K562 (cell line): ENCODE data around the gene WWOX. TPM values are rescaled to one million over a fixed set of nuclear protein-coding genes. Genes with fewer than 3 reads are reported as not detected.

Experiments
- ATAC-seq: fragments of 200-7000 bp; cut with Tn5 transposase; 3 replicates; pipeline ENCODE4 v1.9.1; 2020; ENCODE audit warnings: moderate library complexity
- BruUV-seq: library from RNA; stranded (reverse); fragments of 400-500 nt; replicated peaks from 2 replicates; lab custom pipeline; 2021; lab: Mats Ljungman, UMichigan
- CTCF ChIA-PET: fragments of 300-600 bp; formaldehyde crosslinking; extraction: SDS; loops from one replicate; lab custom pipeline; 2021; ENCODE audit warnings: low intra/inter-chr PET ratio; lab: Yijun Ruan, JAX
- POLR2A ChIA-PET: fragments of 300-600, 350-650 bp; sonication (Branson Sonifier 250); formaldehyde crosslinking; extraction: SDS; loops from one replicate; lab custom pipeline; 2021; ENCODE audit warnings: antibody characterized with exemption, inconsistent platforms; lab: Yijun Ruan, JAX
- DNase-seq, 4 experiments: peaks; one replicate each; pipeline versions ENCODE4 v3.0.0 to v3.0.0-alpha.2; 2011 to 2018; ENCODE audit warnings: low spot score in 3 of 4, mixed read lengths in 3 of 4; ENCODE audit errors: extremely low read depth in 1 of 4
- FAIRE-seq: peaks from 2 replicates; lab custom pipeline; 2011; peaks lifted over from hg19 to GRCh38; lab: Jason Lieb, UNC
- H2AFZ ChIP-seq: 2 replicates; pipeline ENCODE4 v1.6.0; 2011; ENCODE audit warnings: low read depth, low read length, control low read depth, inconsistent platforms
- H3K27ac ChIP-seq: fragments of 200-600 bp; 3 replicates; pipeline ENCODE4 v1.8.0; 2011; ENCODE audit warnings: low read depth, mild to moderate bottlenecking, control low read depth, inconsistent platforms, low read length, moderate library complexity, mixed read lengths; ENCODE audit errors: extremely low read depth
- H3K27me3 ChIP-seq, 2 experiments: fragments of 300-600 bp in 1 of 2; 2 replicates in 1 of 2; 3 replicates in 1 of 2; pipeline versions ENCODE4 v1.6.0 to v1.8.0; 2011; ENCODE audit warnings: inconsistent platforms in 2 of 2, low read length in 2 of 2, mild to moderate bottlenecking in 1 of 2, mixed read lengths in 1 of 2, moderate library complexity in 1 of 2; ENCODE audit not compliant: control insufficient read depth in 2 of 2, insufficient read depth in 2 of 2
- H3K36me3 ChIP-seq: fragments of 300-600 bp; 3 replicates; pipeline ENCODE4 v1.8.0; 2011; ENCODE audit warnings: mild to moderate bottlenecking, low read length, inconsistent platforms; ENCODE audit not compliant: control insufficient read depth, insufficient read depth
- H3K4me1 ChIP-seq, 2 experiments: fragments of 200-600 bp in 1 of 2; replicated peaks in 1 of 2; 2 replicates in 1 of 2; 3 replicates in 1 of 2; pipeline versions ENCODE4 v1.5.1 to v1.8.0; 2011; ENCODE audit warnings: inconsistent platforms in 2 of 2, low read length in 2 of 2, mild to moderate bottlenecking in 1 of 2, mixed read lengths in 1 of 2, moderate library complexity in 1 of 2; ENCODE audit not compliant: control insufficient read depth in 2 of 2, insufficient read depth in 2 of 2
- H3K4me2 ChIP-seq: 2 replicates; pipeline ENCODE4 v1.6.1; 2011; ENCODE audit warnings: low read length, control low read depth, inconsistent platforms, mixed read lengths; ENCODE audit not compliant: insufficient read depth
- H3K4me3 ChIP-seq: fragments of 200-600 bp; sonication (generic), shearing (Covaris generic); 2 replicates; pipeline ENCODE4 v1.5.1; 2016; ENCODE audit warnings: control low read depth, inconsistent platforms
- H3K79me2 ChIP-seq: fragments of 200-600 bp; 3 replicates; pipeline ENCODE4 v1.8.0; 2011; ENCODE audit warnings: low read length, inconsistent platforms; ENCODE audit not compliant: control insufficient read depth, insufficient read depth
- H3K9ac ChIP-seq, 2 experiments: 2 replicates each; pipeline versions ENCODE4 v1.6.0 to v1.6.1; 2011; ENCODE audit warnings: low read depth in 2 of 2, low read length in 2 of 2, control low read depth in 1 of 2, inconsistent platforms in 1 of 2, mild to moderate bottlenecking in 1 of 2, mixed read lengths in 1 of 2; ENCODE audit not compliant: insufficient read depth in 1 of 2
- H3K9me1 ChIP-seq: one replicate; pipeline ENCODE4 v1.6.0; 2011; ENCODE audit warnings: inconsistent platforms, mild to moderate bottlenecking, low read length, moderate library complexity; ENCODE audit not compliant: control insufficient read depth, insufficient read depth
- H3K9me3 ChIP-seq: replicated peaks from 2 replicates; pipeline ENCODE4 v1.5.1; 2011; ENCODE audit warnings: low read depth, low read length, inconsistent platforms; ENCODE audit not compliant: control insufficient read depth, insufficient read depth
- H4K20me1 ChIP-seq: replicated peaks from 2 replicates; pipeline ENCODE4 v1.6.1; 2011; ENCODE audit warnings: low read length, inconsistent platforms, mixed read lengths; ENCODE audit not compliant: control insufficient read depth, insufficient read depth
- CHD1 ChIP-seq: fragments of 200-600 bp; sonication (generic); IDR thresholded peaks from one replicate; pipeline ENCODE4 v1.6.1; 2012; ENCODE audit warnings: mild to moderate bottlenecking, moderate library complexity, low read length, inconsistent platforms
- CHD2 ChIP-seq: IDR thresholded peaks from 2 replicates; pipeline ENCODE4 v1.6.1; 2011; ENCODE audit warnings: low read depth, low read length
- EHMT2 ChIP-seq: fragments of 450-650 bp; IDR thresholded peaks from 2 replicates; pipeline ENCODE4 v1.6.1; 2018; ENCODE audit warnings: antibody characterized with exemption
- NBN ChIP-seq: fragments of 450-650 bp; IDR thresholded peaks from 2 replicates; pipeline ENCODE4 v1.6.1; 2016; ENCODE audit warnings: low read depth, mild to moderate bottlenecking
- PKNOX1 ChIP-seq: fragments of 450-650 bp; IDR thresholded peaks from 2 replicates; pipeline ENCODE4 v1.6.1; 2016
- RBFOX2 ChIP-seq: fragments of 200-400 bp; formaldehyde crosslinking; IDR thresholded peaks from 2 replicates; pipeline ENCODE4 v1.6.1; 2017; ENCODE audit warnings: low read depth, mild to moderate bottlenecking, low read length, moderate library complexity
- RCOR1 ChIP-seq, 2 experiments: IDR thresholded peaks; 2 replicates each; pipeline ENCODE4 v1.6.1; 2012; ENCODE audit warnings: low read depth in 2 of 2, low read length in 2 of 2, borderline replicate concordance in 1 of 2, improper control_type of control experiment in 1 of 2
- SAFB ChIP-seq: fragments of 200-400 bp; formaldehyde crosslinking; IDR thresholded peaks from 2 replicates; pipeline ENCODE4 v1.6.1; 2017; ENCODE audit warnings: low read depth, low read length, borderline replicate concordance
- SP2 ChIP-seq: IDR thresholded peaks from 2 replicates; pipeline ENCODE4 v1.6.1; 2011; ENCODE audit warnings: mild to moderate bottlenecking, low read depth, low read length, moderate library complexity; ENCODE audit not compliant: poor library complexity, severe bottlenecking; ENCODE audit errors: extremely low read depth
- USF1 ChIP-seq: sonication (generic); formaldehyde crosslinking; IDR thresholded peaks from 2 replicates; pipeline ENCODE4 v1.9.0; 2022; ENCODE audit warnings: mild to moderate bottlenecking, missing genetic modification reagents
- ZBTB49 ChIP-seq: sonication (generic); formaldehyde crosslinking; IDR thresholded peaks from 2 replicates; pipeline ENCODE4 v1.8.0; 2022; ENCODE audit warnings: missing genetic modification reagents, mild to moderate bottlenecking, borderline replicate concordance
- ZNF212 ChIP-seq: fragments of 450-650 bp; formaldehyde crosslinking; IDR thresholded peaks from 2 replicates; pipeline ENCODE4 v1.4.0; 2020; ENCODE audit warnings: mild to moderate bottlenecking
- ZNF41 ChIP-seq: fragments of 250-450 bp; sonication (Bioruptor Pico); conservative IDR thresholded peaks from 2 replicates; pipeline ENCODE4 v1.4.0; 2020; ENCODE audit warnings: mild to moderate bottlenecking
- ZNF551 ChIP-seq: fragments of 250-450 bp; sonication (Bioruptor Pico); IDR thresholded peaks from 2 replicates; pipeline ENCODE4 v1.5.0; 2021; ENCODE audit warnings: mild to moderate bottlenecking, moderate library complexity
- WGBS: fragments of 100-300 bp; shearing (Covaris generic); methylation state at CpG from one replicate; pipeline ENCODE4 v1.1.6; 2016; ENCODE audit warnings: low coverage, mixed read lengths; ENCODE audit not compliant: insufficient coverage; ENCODE audit errors: missing lambda C conversion rate; 5-methylcytosine and 5-hydroxymethylcytosine counted together
- in situ Hi-C: fragments of 300-500 bp; cut with MboI; formaldehyde crosslinking; loops from 4 replicates; pipeline ENCODE4 v1.15.0; 2018; ENCODE audit warnings: inconsistent platforms, mixed read lengths
- intact Hi-C: fragments of 100-400 bp; cut with micrococcal nuclease; formaldehyde crosslinking; loops from 2 replicates; pipeline ENCODE4 v1.14.2; 2022
- polyA plus RNA-seq, 8 experiments: library from polyadenylated mRNA; depleted of rRNA in 4 of 8; stranded (reverse) in 5 of 8; unstranded in 3 of 8; fragments of >200 nt; fragmentation: Nextera tagmentation in 2 of 8; fragmentation: Illumina TruSeq in 1 of 8; extraction: Ambion mirVana in 2 of 8; extraction: Trizol in 1 of 8; gene quantifications; 2 replicates each; pipeline versions ENCODE4 v1.2.1 to v1.2.3, GENCODE V29; 2011 to 2014; ENCODE audit warnings: inconsistent platforms in 1 of 8, missing spikeins in 1 of 8
- total RNA-seq, 7 experiments: library from RNA; depleted of rRNA in 6 of 7; stranded (reverse); fragments of >200 nt in 6 of 7; fragmentation: Illumina TruSeq in 2 of 7; extraction: Trizol in 2 of 7; gene quantifications; 2 replicates each; pipeline versions ENCODE4 v1.2.1 to v1.2.3, GENCODE V29; 2011 to 2021; ENCODE audit warnings: low replicate concordance in 1 of 7

WWOX gene
- total and polyA plus RNA-seq, 9 of the 15 experiments (the other 6 are each of a cell fraction or from before 2014, with no cell fraction given) = 1.6 to 22.7 (median 8.1) TPM

GRCh38 chr16:78215222-78215621, 115.8 kb downstream of the WWOX start:
- no peak for ATAC-seq
- WGBS = 8% methylated on average over 9 of the region's 9 CpGs
- H3K4me2 ChIP-seq = no peak overlapping the region
- H3K36me3 ChIP-seq = no peaks in the 10 kb centered on the region
- no peak for FAIRE-seq
- in situ Hi-C loops (no loop called here), intact Hi-C loops (no loop called here)
- H3K9me3 ChIP-seq = no peaks in the 10 kb centered on the region
- ChIA-PET POLR2A (interaction anchor here (0.6 kb wide), 1 partner anchor 16 kb away, joined by 3 read pairs; no protein-coding TSS in a partner anchor), CTCF (no interaction called here)
- H2AFZ ChIP-seq = no peak overlapping the region
- no peak overlapping the region for H3K27ac ChIP-seq
- no peaks in the 10 kb centered on the region for H4K20me1 ChIP-seq
- BruUV-seq = no TSS peak
- H3K9ac ChIP-seq = no peak overlapping the region
- peaks cover 3 to 17% of the 10 kb centered on the region in 2 experiments; a peak in 4 of 5 replicates for H3K27me3 ChIP-seq
- DNase-seq = no peak
- no peaks in the 10 kb centered on the region for H3K9me1 ChIP-seq
- no peaks in the 10 kb centered on the region for H3K79me2 ChIP-seq
- no peaks in the 10 kb centered on the region for H3K4me1 ChIP-seq
- H3K4me3 ChIP-seq = no peak overlapping the region
- no peak for TF ChIP-seq RBFOX2
- no peak for TF ChIP-seq USF1 (CRISPR knock-in tag)
- TF ChIP-seq PKNOX1 = no peak
- no peak for TF ChIP-seq SAFB
- no peak for TF ChIP-seq RCOR1 (IDR thresholded peaks at IDR 0.05; ENCODE audit: borderline replicate concordance in 1 of 2, low read depth in 2 of 2, low read length in 2 of 2)
- TF ChIP-seq CHD2 = peak; percentile 83
- TF ChIP-seq SP2 = no peak
- TF ChIP-seq ZBTB49 (CRISPR knock-in tag) = no peak
- TF ChIP-seq EHMT2 = no peak
- TF ChIP-seq NBN = no peak
- no peak for TF ChIP-seq ZNF551 (CRISPR knock-in tag)
- TF ChIP-seq CHD1 = no peak
- TF ChIP-seq ZNF212 = no peak
- no peak for TF ChIP-seq ZNF41 (CRISPR knock-in tag)
